SKM-1 (cell line): ENCODE data around the gene GXYLT2.

Experiments
- DNase-seq: peaks from one replicate; lab custom pipeline; 2025; ENCODE audit not compliant: unreplicated experiment; lab: John Stamatoyannopoulos, UW

The GXYLT2 gene

DNA sequence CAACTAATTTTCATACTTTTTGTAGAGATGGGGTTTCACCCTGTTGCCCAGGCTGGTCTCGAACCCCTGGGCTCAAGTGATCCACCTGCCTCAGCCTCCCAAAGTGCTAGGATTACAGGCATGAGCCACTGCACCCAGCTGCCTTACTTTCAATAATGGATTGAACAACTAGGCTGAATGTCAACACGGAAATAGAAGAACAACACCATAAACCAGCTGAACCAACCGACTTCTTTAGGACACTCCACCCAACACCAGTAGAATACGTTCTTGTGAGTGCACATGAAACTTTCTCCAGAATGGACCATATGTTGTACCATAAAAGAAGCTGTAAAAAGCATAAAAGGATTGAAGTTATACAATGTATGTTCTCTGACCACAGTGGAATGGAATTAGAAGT, 42.9 kb downstream of the GXYLT2 start:
- no peak for DNase-seq

- DNase-seq, result no peak
Measured at GRCh38 chr3:72932416-72932815, 44.6 kb downstream of the GXYLT2 start.

DNA sequence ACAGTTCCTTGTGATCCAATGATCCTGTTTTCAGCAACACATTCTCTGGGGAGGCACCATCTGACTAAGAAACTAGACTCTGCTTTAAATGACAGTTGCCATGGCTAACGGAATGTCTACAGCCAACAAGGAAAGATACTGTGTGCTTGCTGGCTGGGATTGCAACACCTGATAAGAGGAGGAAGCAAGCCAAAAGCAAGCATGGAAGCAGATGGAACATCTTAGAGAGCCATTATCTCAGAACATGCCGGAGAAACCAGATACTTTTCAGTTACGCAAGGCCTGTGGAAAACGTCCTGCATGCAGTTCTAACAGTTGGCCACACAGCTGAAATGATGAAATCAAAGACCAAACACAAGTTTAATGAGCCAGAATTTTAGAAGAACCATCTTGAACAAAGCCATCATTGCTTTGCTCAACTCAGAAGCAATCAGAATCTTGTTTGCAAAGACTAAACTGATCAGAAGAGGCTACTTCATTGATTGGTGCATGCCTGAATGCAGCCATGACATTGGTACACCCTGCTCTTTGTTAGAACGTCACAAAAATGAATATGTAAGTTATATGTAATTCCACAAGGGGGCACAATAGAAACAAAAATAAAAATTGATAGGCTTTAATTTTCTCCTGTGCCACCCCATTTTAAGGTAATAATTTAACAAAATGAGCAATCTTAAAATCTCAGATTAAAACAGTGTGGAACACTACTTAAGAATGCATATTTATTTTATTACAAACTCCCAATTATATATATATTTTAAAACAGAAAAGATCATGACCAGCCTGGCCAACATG, 50.8 kb downstream of the GXYLT2 start:
- peak; percentile 88 for DNase-seq

DNA sequence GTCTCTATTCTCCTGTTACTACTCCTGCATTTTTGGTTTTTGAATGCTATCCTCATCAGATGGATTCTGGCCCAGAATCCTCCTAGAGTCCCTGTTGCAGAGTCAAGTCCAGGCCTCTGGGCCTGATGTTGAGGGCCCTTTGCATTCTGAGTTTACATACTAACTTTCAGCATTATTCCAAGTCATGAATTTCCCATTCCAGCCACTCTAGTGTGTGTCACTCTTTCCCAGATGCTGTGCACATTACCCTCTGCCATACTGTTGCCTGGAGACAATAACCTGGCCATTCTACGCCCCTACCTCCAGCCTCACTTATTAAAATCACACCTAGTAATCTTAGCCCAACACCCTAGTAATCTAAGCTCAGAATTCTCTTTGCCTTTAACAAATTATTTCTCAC, 53.4 kb downstream of the GXYLT2 start:
- no peak for DNase-seq

DNA sequence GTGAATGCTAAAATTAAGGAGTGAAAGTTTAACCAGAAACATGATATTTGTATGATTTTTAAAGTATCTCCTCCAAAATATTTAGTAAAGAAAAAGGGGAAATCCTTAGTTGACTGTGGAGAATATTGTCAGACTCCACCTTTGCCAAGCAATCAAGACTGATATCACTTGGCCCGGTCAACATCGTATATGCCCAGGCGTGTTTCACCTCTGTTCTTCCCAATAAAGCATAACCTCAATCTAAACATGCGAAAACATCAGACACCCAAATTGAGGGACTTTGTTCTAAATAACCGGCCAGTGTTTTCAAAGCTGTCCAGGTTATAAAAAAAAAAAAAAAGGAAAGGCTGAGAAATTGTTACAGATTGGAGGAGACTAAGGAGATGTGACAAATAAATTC, 54.6 kb downstream of the GXYLT2 start:
- DNase-seq, result no peak

- DNase-seq, result no peak
Measured at GRCh38 chr3:72944696-72945095, 56.9 kb downstream of the GXYLT2 start.

GRCh38 chr3:72947715-72948490, 60.1 kb downstream of the GXYLT2 start:
- no peak for DNase-seq

GRCh38 chr3:72949016-72949415, 61.2 kb downstream of the GXYLT2 start:
- no peak for DNase-seq

- no peak for DNase-seq
Measured at GRCh38 chr3:72950372-72950771, 62.5 kb downstream of the GXYLT2 start.

- no peak for DNase-seq
Measured at GRCh38 chr3:72950801-72951200, 63.0 kb downstream of the GXYLT2 start.

GRCh38 chr3:72951259-72951722, 63.4 kb downstream of the GXYLT2 start:
- DNase-seq, result no peak

DNA sequence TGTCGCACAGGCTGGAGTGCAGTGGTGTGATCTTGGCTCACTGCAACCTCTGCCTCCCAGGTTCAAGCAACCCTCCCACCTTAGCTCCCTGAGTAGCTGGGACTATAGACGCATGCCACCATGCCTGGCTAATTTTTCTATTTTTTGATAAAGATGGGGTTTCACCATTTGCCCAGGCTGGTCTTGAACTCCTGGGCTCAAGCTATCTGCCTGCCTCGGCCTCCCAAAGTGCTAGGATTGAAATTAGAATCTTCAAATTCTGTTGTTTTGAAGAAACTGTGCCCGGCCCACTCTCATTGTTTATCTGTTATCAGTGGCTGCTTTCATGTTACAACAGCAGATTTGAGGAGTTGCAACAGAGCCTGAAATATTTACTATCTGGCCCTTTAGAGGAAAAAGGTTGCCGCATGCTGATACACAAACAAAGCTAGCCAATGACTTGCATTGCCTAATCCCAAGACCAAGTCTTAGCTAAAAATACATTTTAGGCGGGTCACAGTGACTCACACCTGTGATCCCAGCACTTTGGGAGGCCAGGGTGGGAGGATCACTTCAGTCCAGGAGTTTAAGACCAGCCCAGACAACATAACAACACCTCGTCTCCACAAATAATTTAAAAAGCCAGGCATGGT, 65.6 kb downstream of the GXYLT2 start:
- DNase-seq, result no peak

GRCh38 chr3:72957297-72957696, 69.5 kb downstream of the GXYLT2 start:
- no peak for DNase-seq

DNA sequence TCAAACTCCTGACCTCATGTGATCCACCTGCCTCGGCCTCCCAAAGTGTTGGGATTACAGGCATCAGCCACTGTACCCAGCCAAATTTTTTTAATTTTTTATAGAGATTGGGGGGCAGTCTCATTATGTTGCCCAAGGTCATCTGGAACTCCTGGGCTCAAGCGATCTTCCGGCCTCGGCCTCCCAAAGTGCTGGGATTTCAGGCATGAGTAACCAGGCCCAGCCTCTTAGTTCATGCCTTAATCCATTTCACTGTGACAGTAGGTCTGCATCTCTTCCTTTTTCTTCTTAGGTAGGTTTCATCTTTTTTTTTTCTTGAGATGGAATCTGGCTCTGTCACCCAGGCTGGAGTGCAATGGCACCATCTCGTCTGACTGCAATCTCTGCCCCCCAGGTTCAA, 71.5 kb downstream of the GXYLT2 start:
- no peak for DNase-seq

DNA sequence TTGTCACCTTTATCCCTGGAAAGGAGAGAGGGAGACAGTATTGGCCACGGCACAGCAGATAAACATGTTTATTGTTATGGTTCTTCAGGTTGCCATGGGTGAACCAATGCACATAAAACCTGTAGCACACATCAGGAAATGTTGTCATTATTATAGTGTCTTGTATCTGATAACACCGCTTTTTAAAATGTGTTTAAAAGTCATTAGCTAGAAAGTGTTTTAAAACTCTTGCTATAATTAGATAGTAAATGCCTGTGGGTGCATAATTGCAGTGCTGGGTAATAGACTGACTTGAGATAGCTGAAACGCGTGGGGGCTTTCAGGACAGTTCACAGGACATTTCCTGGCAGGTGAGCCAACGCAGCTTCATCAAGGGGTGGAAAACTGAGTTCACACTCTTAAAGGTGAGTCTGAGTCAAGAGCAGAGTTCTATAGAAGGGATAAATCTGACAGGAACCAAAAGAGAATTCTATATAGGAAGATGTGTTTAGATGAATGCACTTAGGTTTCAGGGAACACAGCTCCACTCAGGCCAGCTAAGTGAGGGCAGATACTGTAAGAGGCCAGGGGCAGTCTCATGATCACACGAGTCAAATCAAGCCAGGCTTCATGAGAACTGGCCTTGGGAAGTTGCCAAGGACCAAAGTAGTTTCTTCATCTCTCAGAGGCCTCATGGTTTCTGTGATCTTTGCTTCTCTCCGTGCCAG, 73.1 kb downstream of the GXYLT2 start:
- no peak for DNase-seq

DNA sequence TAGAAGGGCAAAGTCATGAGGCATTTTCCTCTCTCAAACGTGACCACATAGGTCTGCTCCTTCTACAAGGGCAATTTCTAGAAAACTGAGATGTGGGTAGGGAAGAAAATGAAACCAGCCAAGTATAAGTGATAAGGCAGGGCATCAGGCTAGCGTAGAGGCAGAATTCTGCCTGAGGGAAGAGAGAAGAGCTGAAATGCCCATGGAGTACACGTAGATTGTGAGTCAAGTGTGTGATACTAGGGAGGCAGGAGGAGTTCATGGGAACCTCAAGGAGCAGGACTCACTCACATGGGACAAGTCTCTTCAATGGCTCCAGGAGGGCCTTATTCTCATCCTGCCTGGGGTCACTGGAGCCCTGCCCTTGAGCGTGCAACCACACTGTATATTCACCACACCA, 73.9 kb downstream of the GXYLT2 start:
- DNase-seq, result no peak

DNA sequence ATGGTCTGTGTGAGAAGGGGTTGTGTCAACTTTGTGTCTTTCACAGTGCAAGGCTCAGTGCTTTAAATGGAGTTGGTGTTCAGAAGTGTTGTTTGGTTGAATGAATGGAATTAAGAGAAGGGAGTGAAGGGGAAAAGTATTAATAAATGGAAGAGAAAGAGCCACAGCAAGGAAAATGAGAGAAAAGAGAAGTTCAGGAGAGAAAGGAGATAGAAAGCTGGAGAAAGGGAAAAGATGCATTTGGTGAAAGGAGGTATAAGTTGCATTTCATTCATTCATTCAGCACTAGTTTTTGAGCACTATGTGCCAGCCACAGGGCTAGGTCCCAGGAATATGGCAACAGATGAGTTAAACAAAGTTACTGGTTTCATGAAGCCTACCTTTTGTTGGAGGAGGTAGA, 74.5 kb downstream of the GXYLT2 start:
- no peak for DNase-seq

DNA sequence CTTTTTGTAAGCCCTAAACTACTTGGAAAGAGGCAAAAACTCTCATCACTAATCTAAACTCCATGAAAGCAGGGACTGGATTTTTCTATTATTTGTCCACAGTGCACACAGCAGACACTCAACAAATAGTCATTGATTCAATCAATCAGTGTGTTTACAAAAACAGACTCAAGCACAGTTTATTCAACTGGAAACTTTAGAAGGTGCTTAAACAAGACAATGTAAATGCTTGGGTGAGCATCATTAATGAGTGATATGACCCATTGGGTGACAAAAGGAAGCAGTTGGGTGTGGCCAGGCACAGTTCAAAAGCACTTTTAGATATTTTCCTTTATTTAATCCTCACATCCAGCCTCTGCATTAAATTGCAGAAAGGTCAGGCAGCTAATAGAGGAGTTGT, 76.8 kb downstream of the GXYLT2 start:
- DNase-seq, result no peak

DNA sequence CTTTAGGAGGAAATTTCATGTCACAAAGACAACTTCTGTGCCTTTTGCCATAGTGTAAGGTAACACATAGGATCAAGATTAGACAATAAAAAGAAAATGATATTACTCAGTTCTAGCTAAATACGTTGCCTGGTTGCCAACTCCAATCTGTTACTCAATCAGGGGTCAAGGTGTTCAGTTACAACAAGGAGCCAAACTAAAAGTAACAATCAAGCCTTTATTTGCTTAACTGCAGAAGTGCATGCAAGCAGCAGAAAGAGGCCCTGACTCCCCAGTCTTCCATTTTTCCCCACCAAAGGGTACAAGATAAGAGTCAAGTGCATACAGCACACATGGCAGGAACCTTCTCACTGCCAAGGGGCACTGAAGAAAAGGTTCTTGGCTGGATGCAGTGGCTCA, 80.4 kb downstream of the GXYLT2 start:
- DNase-seq, result no peak

DNA sequence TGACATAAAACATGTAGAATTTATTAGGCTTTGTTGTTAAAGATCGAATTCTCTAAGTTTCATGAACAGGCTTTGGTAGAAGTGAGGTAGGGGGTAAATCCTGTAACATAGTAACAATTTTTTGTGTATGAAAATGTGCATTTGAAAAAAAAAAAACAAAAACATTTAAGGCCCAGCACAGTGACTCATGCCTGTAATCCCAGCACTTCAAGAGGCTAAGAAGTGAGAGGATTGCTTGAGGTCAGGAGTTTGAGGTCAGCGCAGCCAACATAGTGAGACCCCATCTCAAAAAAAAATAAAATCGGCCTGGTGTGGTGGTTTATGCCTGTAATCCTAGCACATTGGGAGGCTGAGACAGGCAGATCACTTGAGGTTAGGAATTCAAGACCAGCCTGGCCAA, 81.9 kb downstream of the GXYLT2 start:
- DNase-seq, result no peak

DNA sequence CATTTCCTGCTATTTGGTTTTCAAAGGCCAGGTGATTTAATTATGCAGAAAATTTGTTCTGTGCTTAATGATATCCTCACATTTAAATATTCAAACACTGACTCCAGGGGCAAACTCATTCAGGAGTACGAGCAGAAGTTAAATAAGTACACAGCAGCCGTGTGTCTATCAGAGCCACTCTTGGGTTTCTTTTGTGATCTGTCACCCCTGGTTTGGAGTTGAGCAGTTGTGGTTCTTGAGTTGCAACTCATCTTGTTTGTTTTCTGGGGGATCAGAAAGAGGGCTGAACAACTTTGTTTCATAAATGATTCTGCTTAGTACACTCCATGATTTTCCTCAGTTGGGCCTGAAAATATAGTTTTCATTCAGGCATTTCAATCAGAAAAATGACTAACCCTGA, 83.1 kb downstream of the GXYLT2 start:
- DNase-seq, result no peak

- DNase-seq, result no peak
Measured at GRCh38 chr3:72972706-72973030, 84.8 kb downstream of the GXYLT2 start.
